Sigmoid colon (tissue), 7 donors: ENCODE data around the gene ITIH4. TPM values are rescaled to one million over a fixed set of nuclear protein-coding genes. Genes with fewer than 3 reads are reported as not detected.

ENCODE experiments used
- DNase-seq: peaks from one replicate; pipeline ENCODE4 v3.0.0-alpha.2; 2019
- H3K27ac ChIP-seq, 4 donors: fragments of 200-600 bp; sonication (generic); one replicate each; pipeline ENCODE4 v1.5.1; 2016 to 2019; ENCODE audit warnings: mild to moderate bottlenecking in 1 of 4
- H3K27me3 ChIP-seq, 3 donors: fragments of 200-600 bp; sonication (generic); one replicate each; pipeline ENCODE4 v1.5.1; 2019; ENCODE audit warnings: mild to moderate bottlenecking in 1 of 3
- H3K36me3 ChIP-seq, 4 donors: fragments of 200-600 bp; sonication (generic); one replicate each; pipeline ENCODE4 v1.5.1; 2016 to 2019
- H3K4me1 ChIP-seq, 4 donors: fragments of 200-600 bp; sonication (generic); one replicate each; pipeline ENCODE4 v1.5.1; 2017 to 2019
- H3K4me3 ChIP-seq, 4 donors: fragments of 200-600 bp; sonication (generic); one replicate each; pipeline ENCODE4 v1.5.1; 2017 to 2019; ENCODE audit warnings: mild to moderate bottlenecking in 2 of 4, moderate library complexity in 1 of 4
- H3K9me3 ChIP-seq, 4 donors: fragments of 200-600 bp in 3 of 4; sonication (generic) in 3 of 4; one replicate each; pipeline versions ENCODE4 v1.5.1 to v1.6.1; 2013 to 2019
- EP300 ChIP-seq, 4 donors: sonication (generic); formaldehyde crosslinking; IDR thresholded peaks; one replicate each; pipeline ENCODE4 v1.6.1; 2017; ENCODE audit warnings: antibody characterized with exemption in 4 of 4
- POLR2A ChIP-seq, 2 donors: fragments of 450-650 bp; IDR thresholded peaks; one replicate each; pipeline ENCODE4 v1.6.1; 2016; ENCODE audit warnings: antibody characterized with exemption in 2 of 2, mild to moderate bottlenecking in 2 of 2, moderate library complexity in 2 of 2
- POLR2AphosphoS5 ChIP-seq, 4 donors: sonication (generic); formaldehyde crosslinking; IDR thresholded peaks; one replicate each; pipeline ENCODE4 v1.6.1; 2017; ENCODE audit warnings: antibody characterized with exemption in 4 of 4
- WGBS, 2 donors: extraction: QIAGEN DNeasy Blood & Tissue Kit; methylation state at CpG; one replicate each; pipeline ENCODE4 v1.1.7; 2013; 5-methylcytosine and 5-hydroxymethylcytosine counted together
- intact Hi-C: fragments of 100-400 bp; cut with DNase I; formaldehyde crosslinking; loops from one replicate; pipeline ENCODE4 v1.15.1; 2023
- polyA plus RNA-seq, 3 donors: library from polyadenylated mRNA; stranded (reverse); fragments of 200-250 nt; gene quantifications; one replicate each; pipeline ENCODE4 v1.2.3, GENCODE V29; 2013
- total RNA-seq, 4 donors: library from RNA; depleted of rRNA; stranded (reverse); fragments of >200 nt; gene quantifications; one replicate each; pipeline ENCODE4 v1.1.0, GENCODE V29; 2016
- TF ChIP-seq, protein P1 (sequence below), 4 experiments: fragments of 450-650 bp in 3 of 4; fragments of 200-600 bp in 1 of 4; IDR thresholded peaks; one replicate each; pipeline ENCODE4 v1.5.1; 2016 to 2019; ENCODE audit warnings: antibody characterized with exemption in 4 of 4, mild to moderate bottlenecking in 3 of 4, moderate library complexity in 2 of 4
- donor health status: healthy with polysubstance abuse.
- donor health status: Bipolar disorder and iron deficiency.
- donor health status: healthy.

Gene ITIH4
- total and polyA plus RNA-seq, 7 donors: 2.5 to 12.2 (median 5.6) TPM; not detected in 2

GRCh38 chr3:52801839-52802238, 28.6 kb downstream of the ITIH4 start:
- Histone ChIP-seq H3K4me1 (no peaks in the 10 kb centered on the region), H3K27ac (no peak overlapping the region), H3K27me3 (peaks cover 0 to 4% (median 0%) of the 10 kb centered on the region in 3 donors), H3K4me3 (no peak overlapping the region), H3K36me3 (no peaks in the 10 kb centered on the region), H3K9me3 (no peaks in the 10 kb centered on the region)
- TF ChIP-seq POLR2A (IDR thresholded peaks at IDR 0.05): no peak
- TF ChIP-seq EP300 (IDR thresholded peaks at IDR 0.05): no peak
- TF ChIP-seq, protein P1, sequence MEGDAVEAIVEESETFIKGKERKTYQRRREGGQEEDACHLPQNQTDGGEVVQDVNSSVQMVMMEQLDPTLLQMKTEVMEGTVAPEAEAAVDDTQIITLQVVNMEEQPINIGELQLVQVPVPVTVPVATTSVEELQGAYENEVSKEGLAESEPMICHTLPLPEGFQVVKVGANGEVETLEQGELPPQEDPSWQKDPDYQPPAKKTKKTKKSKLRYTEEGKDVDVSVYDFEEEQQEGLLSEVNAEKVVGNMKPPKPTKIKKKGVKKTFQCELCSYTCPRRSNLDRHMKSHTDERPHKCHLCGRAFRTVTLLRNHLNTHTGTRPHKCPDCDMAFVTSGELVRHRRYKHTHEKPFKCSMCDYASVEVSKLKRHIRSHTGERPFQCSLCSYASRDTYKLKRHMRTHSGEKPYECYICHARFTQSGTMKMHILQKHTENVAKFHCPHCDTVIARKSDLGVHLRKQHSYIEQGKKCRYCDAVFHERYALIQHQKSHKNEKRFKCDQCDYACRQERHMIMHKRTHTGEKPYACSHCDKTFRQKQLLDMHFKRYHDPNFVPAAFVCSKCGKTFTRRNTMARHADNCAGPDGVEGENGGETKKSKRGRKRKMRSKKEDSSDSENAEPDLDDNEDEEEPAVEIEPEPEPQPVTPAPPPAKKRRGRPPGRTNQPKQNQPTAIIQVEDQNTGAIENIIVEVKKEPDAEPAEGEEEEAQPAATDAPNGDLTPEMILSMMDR (IDR thresholded peaks at IDR 0.05): no peak
- 79 to 81% methylated on average over 5 of the region's 5 CpGs for WGBS, 2 donors
- intact Hi-C loops: no loop called here
- no peak for DNase-seq

DNA sequence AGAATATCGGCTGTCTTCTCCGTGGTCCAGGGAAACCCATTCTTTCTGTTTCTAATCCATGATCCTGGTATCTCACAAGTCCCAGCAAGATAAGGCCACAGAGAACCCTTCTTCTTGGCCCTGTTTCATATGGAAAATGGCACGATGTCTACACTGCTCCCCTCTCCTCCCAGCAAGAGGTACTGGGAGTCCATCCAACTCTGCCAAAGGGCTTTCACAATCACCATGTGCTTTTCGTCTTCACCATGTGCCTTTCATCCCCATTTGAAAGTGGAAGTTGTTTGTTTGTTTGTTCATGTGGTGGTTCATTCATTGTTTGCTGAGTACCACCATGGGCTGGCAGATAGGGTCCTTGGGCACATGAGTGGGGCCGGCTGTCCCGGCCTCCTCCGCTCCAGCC, 30.4 kb downstream of the ITIH4 start:
- H3K27me3 ChIP-seq: no peaks in the 10 kb centered on the region
- no peaks in the 10 kb centered on the region for H3K4me1 ChIP-seq
- no peak for TF ChIP-seq EP300 (IDR thresholded peaks at IDR 0.05)
- TF ChIP-seq POLR2AphosphoS5 (IDR thresholded peaks at IDR 0.05): no peak
- TF ChIP-seq, protein P1 (IDR thresholded peaks at IDR 0.05): no peak
- TF ChIP-seq POLR2A (IDR thresholded peaks at IDR 0.05): no peak
- no peak for DNase-seq
- intact Hi-C loops: no loop called here
- H3K9me3 ChIP-seq: no peaks in the 10 kb centered on the region
- WGBS, 2 donors: 87 to 93% methylated on average over 7 of the region's 7 CpGs
- H3K27ac ChIP-seq: no peak overlapping the region
- H3K36me3 ChIP-seq: no peaks in the 10 kb centered on the region
- H3K4me3 ChIP-seq: no peak overlapping the region

DNA sequence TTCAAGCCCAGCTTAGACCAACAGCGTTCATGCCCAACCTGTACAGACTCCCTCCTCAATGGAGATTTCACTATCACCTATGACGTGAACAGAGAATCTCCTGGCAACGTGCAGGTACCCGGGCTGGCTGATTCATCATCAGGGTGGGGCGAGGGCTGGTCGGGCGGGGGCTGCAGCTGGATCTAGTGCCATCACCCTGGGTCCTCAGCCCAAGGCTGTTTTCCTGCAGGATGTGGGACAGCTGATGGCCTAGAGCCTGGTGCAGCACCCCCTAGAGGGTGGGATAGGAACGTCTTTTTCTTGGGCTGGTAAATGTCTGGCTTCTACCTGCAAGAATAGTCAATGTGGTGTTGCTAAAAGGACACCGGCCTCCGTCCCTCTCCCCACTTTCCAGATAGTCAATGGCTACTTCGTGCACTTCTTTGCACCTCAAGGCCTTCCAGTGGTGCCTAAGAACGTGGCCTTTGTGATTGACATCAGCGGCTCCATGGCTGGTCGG, 31.4 kb downstream of the ITIH4 start:
- no peak overlapping the region for H3K27ac ChIP-seq
- no peaks in the 10 kb centered on the region for H3K36me3 ChIP-seq
- DNase-seq: no peak
- TF ChIP-seq, protein P1 (IDR thresholded peaks at IDR 0.05): no peak
- no peak for TF ChIP-seq POLR2A (IDR thresholded peaks at IDR 0.05)
- no peak for TF ChIP-seq POLR2AphosphoS5 (IDR thresholded peaks at IDR 0.05)
- TF ChIP-seq EP300 (IDR thresholded peaks at IDR 0.05): no peak
- 52 to 69% methylated on average over 14 of the region's 14 CpGs for WGBS, 2 donors
- H3K4me1 ChIP-seq: no peaks in the 10 kb centered on the region
- no peak overlapping the region for H3K4me3 ChIP-seq
- H3K27me3 ChIP-seq: no peaks in the 10 kb centered on the region
- H3K9me3 ChIP-seq: no peaks in the 10 kb centered on the region
- intact Hi-C loops: no loop called here

DNA sequence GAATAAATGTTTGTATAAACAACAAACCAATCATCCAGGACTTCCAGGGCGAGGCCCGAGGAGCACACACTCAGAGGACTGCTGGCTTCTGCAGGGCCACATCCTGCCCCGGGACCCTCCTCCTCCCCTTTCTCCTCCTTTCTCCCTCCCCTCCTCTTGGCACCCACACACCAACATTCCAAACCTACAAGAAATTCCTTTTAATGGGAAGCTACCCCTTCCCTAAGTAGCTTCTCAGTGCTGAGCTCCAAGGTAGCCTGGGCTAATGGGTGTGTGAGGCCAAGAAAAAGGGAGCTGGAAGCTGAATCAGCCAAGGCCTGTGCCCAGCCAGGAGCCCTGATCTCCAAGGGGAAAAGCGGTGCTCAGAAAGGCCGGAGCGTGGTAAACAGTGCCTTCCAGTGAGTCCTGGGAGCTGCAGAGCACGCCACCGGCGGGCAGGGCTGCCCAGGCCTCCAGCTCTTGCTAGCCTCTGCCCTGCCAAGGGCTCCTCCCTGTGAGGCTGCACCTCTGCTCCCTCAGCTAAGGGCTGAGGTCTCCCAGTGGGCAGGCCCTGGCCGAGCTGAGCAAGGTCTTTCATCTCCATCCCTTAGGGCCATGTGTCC, 32.0 kb downstream of the ITIH4 start:
- TF ChIP-seq POLR2A (IDR thresholded peaks at IDR 0.05) (no peak), EP300 (IDR thresholded peaks at IDR 0.05) (no peak), POLR2AphosphoS5 (IDR thresholded peaks at IDR 0.05) (no peak)
- TF ChIP-seq, protein P1 (IDR thresholded peaks at IDR 0.05): no peak
- intact Hi-C loops: no loop called here

DNA sequence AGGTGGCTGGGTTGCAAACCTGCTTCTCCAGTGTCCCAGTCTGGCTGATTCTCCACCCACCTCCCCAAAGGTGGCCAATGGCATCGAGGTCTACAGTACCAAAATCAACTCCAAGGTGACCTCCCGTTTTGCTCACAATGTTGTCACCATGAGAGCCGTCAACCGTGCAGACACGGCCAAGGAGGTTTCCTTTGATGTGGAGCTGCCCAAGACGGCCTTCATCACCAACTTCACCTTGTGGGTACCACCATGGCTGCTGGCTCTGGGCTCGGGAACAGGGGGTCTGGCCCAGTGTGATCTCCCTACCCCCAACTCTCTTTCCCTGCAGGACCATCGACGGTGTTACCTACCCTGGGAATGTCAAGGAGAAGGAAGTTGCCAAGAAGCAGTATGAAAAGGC, 34.1 kb downstream of the ITIH4 start:
- WGBS, 2 donors: 91 to 94% methylated on average over 9 of the region's 9 CpGs
- intact Hi-C loops: no loop called here
- no peaks in the 10 kb centered on the region for H3K4me1 ChIP-seq

More for the DNA sequence above, 32.0 kb downstream of the ITIH4 start:
- Histone ChIP-seq H3K4me3 (no peak overlapping the region), H3K4me1 (no peaks in the 10 kb centered on the region), H3K9me3 (no peaks in the 10 kb centered on the region), H3K27me3 (no peaks in the 10 kb centered on the region), H3K27ac (no peak overlapping the region), H3K36me3 (no peaks in the 10 kb centered on the region)
- 81 to 83% methylated on average over 10 of the region's 10 CpGs for WGBS, 2 donors
- DNase-seq: no peak

More for the DNA sequence above, 34.1 kb downstream of the ITIH4 start:
- TF ChIP-seq EP300 (IDR thresholded peaks at IDR 0.05): no peak
- no peak for TF ChIP-seq POLR2AphosphoS5 (IDR thresholded peaks at IDR 0.05)
- TF ChIP-seq POLR2A (IDR thresholded peaks at IDR 0.05): no peak
- TF ChIP-seq, protein P1 (IDR thresholded peaks at IDR 0.05): no peak
- Histone ChIP-seq H3K36me3 (no peaks in the 10 kb centered on the region), H3K27me3 (no peaks in the 10 kb centered on the region), H3K4me3 (no peak overlapping the region), H3K9me3 (no peaks in the 10 kb centered on the region), H3K27ac (no peak overlapping the region)
- no peak for DNase-seq
